ENCODE data around the gene TEX14. TPM values are rescaled to one million over a fixed set of nuclear protein-coding genes. Genes with fewer than 3 reads are reported as not detected.
"Not testable (repeated sequence)": the region's sequence is repeated elsewhere in the genome, so short reads cannot be mapped to it uniquely, and the experiment has no call there.

The TEX14 gene
- total RNA-seq, 1 experiment from 2014 or later: 0.31 TPM

DNA sequence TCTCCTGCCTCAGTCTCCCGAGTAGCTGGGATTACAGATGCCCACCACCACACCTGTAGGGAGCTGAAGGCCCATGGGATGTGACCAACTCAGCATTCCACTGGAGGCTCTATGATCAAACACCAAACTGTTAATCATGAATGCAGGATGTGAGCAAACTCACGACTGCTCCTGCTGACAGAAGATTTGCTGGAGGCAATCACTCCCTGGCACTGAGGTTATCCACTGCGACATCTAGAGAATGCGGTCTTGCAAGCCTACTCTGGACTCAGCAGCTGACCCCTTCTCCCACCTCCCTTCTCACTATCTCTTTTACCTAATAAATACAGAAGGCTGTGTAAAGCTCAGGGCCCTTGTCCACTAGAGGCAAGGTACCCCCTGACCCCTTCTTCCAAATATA is 4.9 kb downstream of the TEX14 start:
- H3K23ac ChIP-seq (ENCODE audit: insufficient read length, low read depth, low read length): no peak overlapping the region
- no peaks in the 10 kb centered on the region for H3K79me2 ChIP-seq (ENCODE audit: insufficient read depth, low read length)
- H3K9me3 ChIP-seq (ENCODE audit: control insufficient read depth, low read depth, low read length): no peaks in the 10 kb centered on the region
- H2BK20ac ChIP-seq (ENCODE audit: low read depth, low read length, poor library complexity, severe bottlenecking): no peak overlapping the region
- H3K79me1 ChIP-seq (ENCODE audit: insufficient read depth, low read depth, low read length, poor library complexity, severe bottlenecking): no peaks in the 10 kb centered on the region
- no peak overlapping the region for H2BK15ac ChIP-seq (ENCODE audit: low read depth, low read length)
- no peaks in the 10 kb centered on the region for H3K27me3 ChIP-seq (ENCODE audit: insufficient read depth, low read length)
- no peak overlapping the region for H3K27ac ChIP-seq (ENCODE audit: insufficient read length, low read depth, low read length)
- H4K91ac ChIP-seq (ENCODE audit: insufficient read length, low read depth, low read length): no peak overlapping the region
- no peak overlapping the region for H2BK5ac ChIP-seq (ENCODE audit: insufficient read length, low read length)
- no peak overlapping the region for H3K9ac ChIP-seq (ENCODE audit: extremely low read depth, insufficient read length, low read length)
- no peak overlapping the region for H3K18ac ChIP-seq (ENCODE audit: insufficient read length, low read depth, low read length)
- H3K23me2 ChIP-seq (ENCODE audit: insufficient read length, low read depth, low read length, poor library complexity, severe bottlenecking): no peaks in the 10 kb centered on the region
- DNase-seq: no peak
- Mint-ChIP-seq H3K36me3 (ENCODE audit: insufficient read depth in 1 of 3, low read depth in 3 of 3) (no peaks in the 10 kb centered on the region), H3K4me3 (no peak overlapping the region), H3K27ac (no peak overlapping the region), H3K9me3 (no peaks in the 10 kb centered on the region), H3K27me3 (ENCODE audit: low read depth) (0 out of 2 replicates have a peak, but pooled peaks cover 5% of the 10 kb centered on the region), H3K4me1 (no peaks in the 10 kb centered on the region)
- no peak overlapping the region for H2BK12ac ChIP-seq (ENCODE audit: insufficient read length, low read depth, low read length)
- no peak overlapping the region for H2AK5ac ChIP-seq (ENCODE audit: insufficient read length, low read length)
- no CpG with 5 or more reads among the region's 4 CpGs for WGBS (ENCODE audit: extremely low coverage, insufficient read length, low lambda C conversion rate)
- no peak overlapping the region for H3K56ac ChIP-seq (ENCODE audit: insufficient read length, low read depth, low read length)
- no peak overlapping the region for H2BK120ac ChIP-seq (ENCODE audit: low read depth, low read length, poor library complexity, severe bottlenecking)
- no peaks in the 10 kb centered on the region for H4K20me1 ChIP-seq (ENCODE audit: control insufficient read depth, insufficient read depth, insufficient read length)
- H3K4me2 ChIP-seq (ENCODE audit: insufficient read depth, insufficient read length, low read length): no peak overlapping the region
- no peak overlapping the region for H2AFZ ChIP-seq (ENCODE audit: low read length)
- no peak overlapping the region for H4K5ac ChIP-seq (ENCODE audit: insufficient read length, low read depth, low read length)
- TF ChIP-seq, protein P1, sequence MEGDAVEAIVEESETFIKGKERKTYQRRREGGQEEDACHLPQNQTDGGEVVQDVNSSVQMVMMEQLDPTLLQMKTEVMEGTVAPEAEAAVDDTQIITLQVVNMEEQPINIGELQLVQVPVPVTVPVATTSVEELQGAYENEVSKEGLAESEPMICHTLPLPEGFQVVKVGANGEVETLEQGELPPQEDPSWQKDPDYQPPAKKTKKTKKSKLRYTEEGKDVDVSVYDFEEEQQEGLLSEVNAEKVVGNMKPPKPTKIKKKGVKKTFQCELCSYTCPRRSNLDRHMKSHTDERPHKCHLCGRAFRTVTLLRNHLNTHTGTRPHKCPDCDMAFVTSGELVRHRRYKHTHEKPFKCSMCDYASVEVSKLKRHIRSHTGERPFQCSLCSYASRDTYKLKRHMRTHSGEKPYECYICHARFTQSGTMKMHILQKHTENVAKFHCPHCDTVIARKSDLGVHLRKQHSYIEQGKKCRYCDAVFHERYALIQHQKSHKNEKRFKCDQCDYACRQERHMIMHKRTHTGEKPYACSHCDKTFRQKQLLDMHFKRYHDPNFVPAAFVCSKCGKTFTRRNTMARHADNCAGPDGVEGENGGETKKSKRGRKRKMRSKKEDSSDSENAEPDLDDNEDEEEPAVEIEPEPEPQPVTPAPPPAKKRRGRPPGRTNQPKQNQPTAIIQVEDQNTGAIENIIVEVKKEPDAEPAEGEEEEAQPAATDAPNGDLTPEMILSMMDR (conservative IDR thresholded peaks at IDR 0.05): no peak
- H3K14ac ChIP-seq (ENCODE audit: insufficient read depth, low read length): no peak overlapping the region
- H3K4me1 ChIP-seq (ENCODE audit: insufficient read depth, low read length): no peaks in the 10 kb centered on the region
- H3T11ph ChIP-seq (ENCODE audit: low read length): no peak overlapping the region
- H4K8ac ChIP-seq (replicated peaks; ENCODE audit: insufficient read length, low read depth, low read length): no peak overlapping the region
- no peak overlapping the region for H3K4ac ChIP-seq (ENCODE audit: low read depth, low read length)

DNA sequence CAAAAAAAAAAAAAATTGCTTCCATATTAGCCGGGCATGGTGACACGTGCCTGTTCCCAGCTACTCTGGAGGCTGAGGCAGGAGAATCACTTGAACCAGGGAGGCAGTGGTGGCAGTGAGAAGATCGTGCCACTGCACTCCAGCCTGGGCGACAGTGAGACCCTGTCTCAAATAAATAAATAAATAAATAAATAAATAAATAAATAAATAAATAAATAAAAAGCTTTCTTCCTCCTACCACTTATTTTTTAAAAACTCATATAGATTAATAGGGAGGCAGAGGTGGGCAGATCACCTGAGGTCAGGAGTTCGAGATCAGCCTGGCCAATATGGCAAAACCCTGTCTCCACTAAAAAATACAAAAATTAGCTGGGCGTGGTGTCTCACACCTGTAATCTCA is 7.4 kb downstream of the TEX14 start:
- H3K23ac ChIP-seq (ENCODE audit: insufficient read length, low read depth, low read length); H3K36me3 Mint-ChIP-seq (ENCODE audit: insufficient read depth in 1 of 3, low read depth in 3 of 3); H2BK120ac ChIP-seq (ENCODE audit: low read depth, low read length, poor library complexity, severe bottlenecking); H3K56ac ChIP-seq (ENCODE audit: insufficient read length, low read depth, low read length); H2AFZ ChIP-seq (ENCODE audit: low read length); H3K23me2 ChIP-seq (ENCODE audit: insufficient read length, low read depth, low read length, poor library complexity, severe bottlenecking); H3K4me2 ChIP-seq (ENCODE audit: insufficient read depth, insufficient read length, low read length); H4K8ac ChIP-seq (replicated peaks; ENCODE audit: insufficient read length, low read depth, low read length); H3K9me3 ChIP-seq (ENCODE audit: control insufficient read depth, low read depth, low read length); H3K27me3 Mint-ChIP-seq (ENCODE audit: low read depth); H2AK5ac ChIP-seq (ENCODE audit: insufficient read length, low read length); H3K27ac Mint-ChIP-seq; H3K4me3 Mint-ChIP-seq; H3K79me2 ChIP-seq (ENCODE audit: insufficient read depth, low read length); H4K91ac ChIP-seq (ENCODE audit: insufficient read length, low read depth, low read length); H3K18ac ChIP-seq (ENCODE audit: insufficient read length, low read depth, low read length); H2BK12ac ChIP-seq (ENCODE audit: insufficient read length, low read depth, low read length); H3K4ac ChIP-seq (ENCODE audit: low read depth, low read length); H3K9me3 Mint-ChIP-seq; DNase-seq; H3K9ac ChIP-seq (ENCODE audit: extremely low read depth, insufficient read length, low read length); H4K20me1 ChIP-seq (ENCODE audit: control insufficient read depth, insufficient read depth, insufficient read length); H3T11ph ChIP-seq (ENCODE audit: low read length); H3K4me1 Mint-ChIP-seq; H2BK20ac ChIP-seq (ENCODE audit: low read depth, low read length, poor library complexity, severe bottlenecking); H3K4me1 ChIP-seq (ENCODE audit: insufficient read depth, low read length); H3K27me3 ChIP-seq (ENCODE audit: insufficient read depth, low read length); H4K5ac ChIP-seq (ENCODE audit: insufficient read length, low read depth, low read length); H3K14ac ChIP-seq (ENCODE audit: insufficient read depth, low read length); H3K79me1 ChIP-seq (ENCODE audit: insufficient read depth, low read depth, low read length, poor library complexity, severe bottlenecking); H2BK5ac ChIP-seq (ENCODE audit: insufficient read length, low read length); H3K27ac ChIP-seq (ENCODE audit: insufficient read length, low read depth, low read length); H2BK15ac ChIP-seq (ENCODE audit: low read depth, low read length): not testable (repeated sequence)
- no CpG with 5 or more reads among the region's 6 CpGs for WGBS (ENCODE audit: extremely low coverage, insufficient read length, low lambda C conversion rate)
